Left ventricle myocardium superior (tissue), 1 donor: ENCODE results near the gene PRKN. TPM values are rescaled to one million over a fixed set of nuclear protein-coding genes. Genes with fewer than 3 reads are reported as not detected.

Experiments used
- ATAC-seq: fragments of 200-7000 bp; cut with Tn5 transposase; one replicate; pipeline ENCODE4 v1.9.1; 2020; ENCODE audit warnings: mild to moderate bottlenecking, moderate library complexity
- DNase-seq: peaks from one replicate; pipeline ENCODE4 v3.0.0-alpha.2; 2020
- intact Hi-C: fragments of 100-400 bp; cut with micrococcal nuclease; formaldehyde crosslinking; loops from one replicate; pipeline ENCODE4 v1.11.0; 2022
- total RNA-seq: library from RNA; stranded (reverse); fragmentation: NEBNext Ultra II Directional; extraction: Animal tissue kit (Norgen Biotek cat#: 25700); gene quantifications from one replicate; pipeline ENCODE4 v1.2.1, GENCODE V29; 2021
- donor health status: DM: no; HTN: yes; CAD: no; lungs with severe emphysema.

PRKN gene
- total RNA-seq, 1 donor from 2014 or later, result 23.1 TPM

DNA sequence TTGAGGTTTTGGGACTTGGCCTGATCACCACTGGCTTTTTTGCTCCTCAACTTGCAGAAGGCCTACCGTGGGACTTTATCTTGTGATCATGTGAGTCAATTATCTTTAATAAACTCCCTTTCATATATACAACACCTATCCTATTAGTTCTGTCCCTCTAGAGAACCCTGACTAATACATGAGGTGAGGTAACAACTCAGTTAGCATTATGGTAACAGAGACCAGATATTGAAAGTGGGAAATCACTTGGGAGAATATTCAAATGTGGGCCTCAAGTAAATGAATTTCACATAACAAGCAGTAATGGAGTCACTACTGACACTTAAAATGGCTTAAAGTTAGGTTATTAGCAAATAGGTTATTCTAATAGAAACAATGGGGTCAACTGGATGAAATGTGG lies 1015.6 kb downstream of the PRKN start:
- intact Hi-C loops, result no loop called here
- no peak for DNase-seq
- no peak for ATAC-seq

DNA sequence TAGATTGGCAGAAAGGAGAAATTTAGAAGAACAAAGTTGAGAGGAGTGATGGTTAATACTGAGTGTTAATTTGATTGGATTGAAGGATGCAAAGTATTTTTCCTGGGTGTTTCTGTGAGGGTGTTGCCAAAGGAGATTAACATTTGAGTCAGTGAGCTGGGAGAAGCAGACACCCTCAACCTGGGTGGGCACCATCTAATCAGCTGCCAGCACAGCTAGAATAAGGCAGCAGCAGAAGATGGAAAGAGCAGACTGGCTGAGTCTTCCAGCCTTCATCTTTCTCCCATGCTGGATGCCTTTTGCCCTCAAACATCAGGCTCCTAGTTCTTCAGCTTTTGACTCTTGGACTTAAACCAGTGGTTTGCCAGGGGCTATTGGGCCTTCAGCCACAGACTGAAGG lies 1016.1 kb downstream of the PRKN start:
- DNase-seq (no peak), ATAC-seq (no peak)
- intact Hi-C loops, result no loop called here

DNA sequence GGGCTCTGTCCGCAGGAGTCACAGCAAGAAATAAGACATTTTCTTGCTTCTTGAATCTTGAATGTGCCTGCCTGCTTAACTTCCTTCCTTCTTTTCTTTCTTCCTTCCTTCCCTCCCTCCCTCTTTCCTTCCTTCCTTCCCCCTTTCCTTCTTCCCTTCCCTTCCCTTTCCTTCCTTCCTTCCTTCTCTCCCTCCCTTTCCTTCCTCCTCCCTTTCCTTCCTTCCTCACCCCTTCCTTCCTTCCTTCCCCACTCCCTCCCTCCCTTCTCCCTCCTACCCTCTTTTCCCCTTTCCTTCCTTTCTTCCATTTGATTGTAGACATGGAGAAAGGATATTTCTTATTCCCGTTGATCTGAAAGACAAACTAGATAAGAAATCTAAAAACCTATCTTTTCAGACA lies 1016.9 kb downstream of the PRKN start:
- no peak for DNase-seq
- ATAC-seq, result no peak
- intact Hi-C loops, result no loop called here

DNA sequence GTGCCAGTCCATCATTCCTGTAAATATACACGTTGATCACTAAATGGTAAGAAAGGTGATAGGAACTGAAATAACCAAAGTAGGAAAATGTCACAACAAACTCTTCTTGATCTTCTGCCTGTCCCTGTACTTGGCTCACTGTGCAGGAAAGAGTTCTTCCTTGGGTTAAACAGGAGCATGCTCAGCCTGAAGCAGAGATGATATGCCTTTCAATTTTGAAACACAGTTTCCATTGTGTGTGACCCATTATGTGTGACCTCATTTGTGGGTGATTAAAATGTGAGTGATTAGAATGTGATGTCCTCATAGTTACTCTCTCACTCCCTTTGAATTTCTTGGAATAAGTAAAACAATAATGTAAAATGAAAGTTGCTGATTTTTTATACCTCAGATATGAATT lies 1026.5 kb downstream of the PRKN start:
- intact Hi-C loops, result no loop called here
- no peak for ATAC-seq

DNA sequence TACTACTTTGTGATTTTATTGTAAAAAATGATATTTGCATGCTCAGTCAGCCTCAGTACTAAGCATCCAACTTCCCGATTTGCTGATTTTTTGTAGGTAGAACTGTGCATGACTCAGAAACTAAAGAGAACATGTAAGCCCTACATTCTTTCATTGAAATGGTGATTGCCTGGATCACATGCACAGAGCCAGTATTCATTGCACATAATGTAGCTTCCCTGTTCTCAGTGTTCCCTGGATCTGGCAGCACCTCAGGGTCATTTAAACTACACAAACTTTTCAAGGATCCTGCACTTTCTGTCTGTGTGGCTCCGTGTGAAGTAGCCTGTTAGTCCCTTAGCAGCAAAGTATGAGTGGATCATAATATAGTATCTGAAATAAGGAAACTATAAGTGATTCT lies 1030.8 kb downstream of the PRKN start:
- intact Hi-C loops, result loop anchor here (10.0 kb wide), 1 partner anchor 272 kb away; no protein-coding TSS in a partner anchor
- no peak for ATAC-seq
- no peak for DNase-seq

More for the DNA sequence above, 1026.5 kb downstream of the PRKN start:
- DNase-seq, result no peak

DNA sequence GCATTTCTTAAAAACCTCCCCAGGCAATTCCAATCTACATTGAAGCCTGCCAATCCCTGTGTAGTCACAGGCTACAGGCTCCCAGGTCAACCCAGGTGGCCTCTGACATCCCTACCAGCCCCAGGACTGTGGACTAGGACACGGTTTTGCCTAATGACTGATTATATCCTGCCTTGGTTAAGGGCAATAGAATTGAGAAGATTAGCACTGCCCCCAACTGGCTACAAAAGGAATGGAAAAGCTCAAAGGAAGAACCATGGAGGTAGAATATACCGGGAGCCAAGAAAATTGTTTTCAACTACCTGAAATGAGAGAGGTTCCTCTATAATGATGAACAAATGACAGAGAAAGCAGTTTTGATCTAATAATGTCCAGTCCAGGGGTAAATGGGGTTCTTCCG lies 1032.6 kb downstream of the PRKN start:
- intact Hi-C loops, result loop anchor here (10.0 kb wide), 1 partner anchor 270 kb away; no protein-coding TSS in a partner anchor
- DNase-seq (no peak), ATAC-seq (no peak)

DNA sequence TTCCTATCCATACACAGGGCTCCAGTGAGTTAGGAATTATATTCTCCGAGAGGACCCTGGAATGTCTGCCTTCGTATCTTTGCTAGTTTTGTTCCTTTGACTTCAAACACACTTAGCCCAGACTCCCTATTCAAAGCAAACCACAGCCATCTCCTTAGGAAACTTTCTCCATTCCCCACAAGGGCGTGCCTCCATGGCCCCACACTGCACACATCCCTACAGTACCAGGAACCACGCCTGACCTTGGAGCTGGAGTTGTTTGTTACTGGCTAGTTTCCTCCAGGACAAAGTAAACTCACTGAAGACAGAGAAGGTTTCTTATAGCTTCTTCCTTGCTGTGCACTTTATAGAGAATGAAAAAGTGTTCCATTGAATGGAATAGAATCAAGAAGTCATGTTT lies 1040.9 kb downstream of the PRKN start:
- ATAC-seq, result no peak
- intact Hi-C loops, result no loop called here

DNA sequence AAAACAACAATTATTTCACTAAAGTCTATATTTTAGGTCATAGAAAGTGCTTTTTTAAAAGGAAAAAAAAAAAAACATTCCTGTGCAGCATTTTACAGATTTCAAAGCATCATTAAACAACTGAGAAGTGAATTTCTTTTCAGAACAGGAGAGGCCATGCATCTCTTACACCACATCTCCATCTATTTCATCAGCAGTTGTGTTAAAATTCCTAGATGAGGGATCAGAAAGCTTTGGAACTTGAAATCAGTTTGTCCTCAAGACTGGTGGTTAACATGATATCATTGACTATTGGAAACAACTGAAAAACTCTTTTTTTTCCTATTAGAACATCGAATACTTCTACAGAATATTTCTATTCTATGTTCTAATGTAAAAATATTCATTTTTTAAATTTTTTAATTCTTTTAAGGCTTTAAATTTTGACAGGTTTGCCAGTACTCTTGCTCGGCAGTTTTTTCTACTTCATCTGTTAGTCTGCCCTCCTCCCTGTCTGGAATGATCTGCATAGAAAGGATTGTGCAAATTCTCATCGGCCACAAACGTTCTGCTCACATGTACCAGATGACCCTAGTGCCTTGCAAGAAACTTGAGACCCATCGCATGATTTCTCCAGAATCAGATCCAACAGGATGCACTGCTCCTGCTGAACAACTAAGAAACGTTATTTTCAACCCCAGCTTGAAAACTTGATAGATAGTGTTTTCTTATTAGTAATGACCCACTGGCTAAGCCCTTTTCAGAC lies 1042.7 kb downstream of the PRKN start:
- intact Hi-C loops, result loop anchor here (5.0 kb wide), 1 partner anchor 298 kb away; no protein-coding TSS in a partner anchor
- DNase-seq (no peak), ATAC-seq (no peak)

More for the DNA sequence above, 1040.9 kb downstream of the PRKN start:
- DNase-seq, result no peak

DNA sequence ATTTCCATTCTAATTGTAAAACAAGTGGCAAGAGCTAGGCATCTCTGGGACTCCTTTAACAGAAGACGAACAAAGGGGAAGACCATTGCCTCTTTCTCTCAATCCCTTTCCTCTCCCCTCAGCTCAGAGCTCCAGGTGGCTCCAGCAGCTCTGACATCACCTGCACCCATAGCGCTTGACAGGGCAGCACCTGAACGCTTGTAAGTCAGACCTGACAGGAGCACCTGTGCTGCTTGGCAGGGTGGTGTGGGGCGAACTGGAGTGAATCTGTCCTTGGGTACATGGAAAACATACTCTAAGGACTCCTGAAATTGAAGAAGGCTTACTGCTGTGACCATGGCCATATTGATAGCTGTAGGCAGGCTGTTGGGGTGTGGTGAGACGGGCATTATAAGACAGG lies 1044.2 kb downstream of the PRKN start:
- DNase-seq (no peak), ATAC-seq (no peak)
- intact Hi-C loops, result loop anchor here (5.0 kb wide), 1 partner anchor 296 kb away; no protein-coding TSS in a partner anchor

DNA sequence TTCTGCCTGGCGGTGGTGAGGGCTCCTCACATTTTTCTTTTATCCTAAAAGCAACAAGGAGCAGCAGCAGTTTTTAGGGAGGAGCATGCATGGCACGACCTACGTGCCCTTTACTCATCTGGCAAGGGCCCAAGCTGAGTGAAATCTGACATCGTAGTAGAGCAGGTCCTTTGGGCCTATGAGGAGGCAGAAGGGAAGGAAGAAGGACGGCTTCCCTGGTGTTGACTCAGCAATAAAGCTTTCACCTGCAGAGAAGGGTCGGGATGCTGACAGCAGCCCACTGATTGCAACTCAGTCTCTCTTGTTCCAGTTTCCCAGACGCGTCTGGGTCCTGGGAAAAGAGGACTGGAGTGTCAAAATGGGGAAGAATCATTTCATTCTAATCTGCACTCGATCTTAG lies 1044.6 kb downstream of the PRKN start:
- DNase-seq (no peak), ATAC-seq (no peak)
- intact Hi-C loops, result loop anchor here (5.0 kb wide), 1 partner anchor 296 kb away; no protein-coding TSS in a partner anchor

DNA sequence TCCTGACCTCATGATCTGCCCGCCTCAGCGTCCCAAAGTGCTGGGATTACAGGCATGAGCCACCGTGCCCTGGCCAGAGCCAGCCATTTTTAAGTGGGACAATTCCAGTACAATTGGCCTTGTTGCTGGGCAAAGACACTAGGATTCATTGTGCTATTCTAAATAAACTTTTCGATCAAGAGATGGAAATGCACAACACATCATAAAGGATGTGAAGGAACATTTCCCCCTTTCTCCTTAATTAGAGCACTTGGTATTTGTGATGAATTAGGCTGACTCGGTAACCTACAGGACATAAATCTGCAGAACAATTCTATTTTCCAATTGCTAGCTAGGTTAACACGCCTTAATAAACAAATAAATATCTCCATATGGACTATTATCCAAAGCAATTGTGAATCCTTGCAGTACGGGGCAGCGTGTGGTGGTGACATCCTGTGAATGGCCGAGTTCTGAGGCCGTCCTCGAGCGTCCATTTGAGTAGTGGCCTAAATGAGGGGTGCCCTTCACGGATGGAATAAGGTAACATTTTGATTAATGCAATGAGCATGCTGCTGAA lies 1047.5 kb downstream of the PRKN start:
- intact Hi-C loops, result loop anchor here (5.0 kb wide), 1 partner anchor 293 kb away; no protein-coding TSS in a partner anchor
- no peak for DNase-seq
- ATAC-seq, result no peak

DNA sequence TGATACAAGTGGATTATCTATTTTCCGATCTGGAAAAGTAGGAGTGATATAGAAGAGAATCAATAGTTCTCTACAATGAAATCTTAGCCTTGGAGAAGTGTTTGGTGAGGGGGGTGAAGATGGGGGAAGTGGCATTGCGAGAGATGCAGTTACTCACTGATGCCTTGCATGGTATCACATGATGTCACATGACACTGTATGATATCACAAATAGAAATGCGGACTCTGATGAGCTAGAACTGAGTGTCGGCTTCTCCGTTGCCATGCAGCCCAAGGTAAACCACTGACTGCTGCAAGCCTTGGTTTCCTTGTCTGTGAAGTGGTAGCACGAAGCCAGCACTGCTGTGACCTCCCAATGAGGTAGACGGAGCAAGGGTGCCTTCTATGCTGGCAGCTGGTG lies 1050.4 kb downstream of the PRKN start:
- intact Hi-C loops, result no loop called here
- DNase-seq (no peak), ATAC-seq (no peak)

DNA sequence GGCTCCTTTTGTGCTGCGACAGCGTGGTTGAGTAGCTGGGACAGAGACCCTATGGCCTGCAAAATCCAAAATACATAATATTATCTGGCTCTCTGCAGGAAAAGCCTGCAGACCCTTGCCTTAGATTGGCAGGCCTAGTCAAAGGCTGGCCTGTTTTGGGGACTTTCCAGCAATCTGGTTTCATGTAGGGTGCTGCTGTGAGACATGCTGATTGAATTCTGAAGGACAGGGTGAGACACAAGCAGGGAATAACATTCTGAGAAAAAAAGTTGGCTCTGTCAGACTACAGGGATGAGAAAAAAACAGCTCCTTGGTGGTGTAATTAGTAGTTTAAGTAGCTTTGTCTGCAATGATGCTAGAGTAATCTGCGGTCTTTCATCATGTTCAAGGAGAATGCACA lies 1051.0 kb downstream of the PRKN start:
- no peak for DNase-seq
- intact Hi-C loops, result no loop called here
- no peak for ATAC-seq

DNA sequence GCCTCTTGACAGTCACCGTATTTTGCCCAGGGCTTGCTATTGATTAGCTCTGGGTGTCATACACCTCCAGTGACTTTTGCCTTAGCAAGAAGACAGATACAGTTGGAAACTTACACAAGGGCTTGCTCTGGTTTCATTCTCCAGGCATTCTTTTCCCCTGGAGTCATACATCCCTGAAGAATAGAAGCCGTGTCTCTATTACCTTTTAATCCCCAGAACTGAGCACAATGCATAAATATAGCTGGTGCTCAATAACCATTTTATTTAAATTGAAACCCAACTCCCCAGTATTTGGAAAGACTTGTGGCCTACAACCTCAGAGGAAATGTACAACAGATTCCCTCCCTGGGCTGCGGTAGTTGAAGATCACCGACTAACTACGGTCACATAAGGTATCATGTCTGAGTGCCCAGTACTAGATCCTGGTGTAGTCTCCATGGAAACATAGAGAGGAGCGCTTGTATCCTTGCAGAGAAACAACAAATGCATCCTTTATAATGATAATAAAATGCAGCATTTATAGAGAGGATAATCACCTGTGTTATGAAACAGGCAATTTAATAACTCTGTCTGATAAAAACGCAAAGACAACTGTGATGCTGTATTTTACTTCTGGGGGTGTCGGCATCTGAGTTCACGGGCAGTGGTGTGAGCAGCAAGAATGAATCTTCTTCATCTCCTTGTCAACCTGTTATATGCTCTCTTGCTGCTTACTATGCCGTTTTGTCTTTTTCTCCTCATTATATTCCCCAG lies 1052.5 kb downstream of the PRKN start:
- DNase-seq (no peak), ATAC-seq (no peak)
- intact Hi-C loops, result no loop called here

DNA sequence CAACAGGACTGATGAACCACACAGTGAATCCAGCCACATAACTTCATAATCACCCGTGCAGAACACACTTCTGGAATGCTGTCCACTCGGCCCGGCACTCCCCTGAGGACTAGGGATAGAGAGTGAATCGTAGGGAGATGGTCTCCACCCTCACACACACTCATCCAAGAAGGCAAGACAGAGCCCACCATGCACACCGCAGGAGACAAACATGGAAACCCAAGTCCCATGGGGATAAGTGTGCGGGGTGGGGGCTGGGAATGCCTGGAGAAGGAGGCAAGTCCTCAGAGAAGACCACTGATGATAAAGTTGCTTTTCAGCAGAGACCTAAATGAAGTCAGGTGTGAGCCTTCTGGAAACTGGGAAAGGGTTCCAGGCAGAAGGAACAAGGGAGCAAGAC lies 1054.5 kb downstream of the PRKN start:
- ATAC-seq (no peak), DNase-seq (no peak)
- intact Hi-C loops, result no loop called here

DNA sequence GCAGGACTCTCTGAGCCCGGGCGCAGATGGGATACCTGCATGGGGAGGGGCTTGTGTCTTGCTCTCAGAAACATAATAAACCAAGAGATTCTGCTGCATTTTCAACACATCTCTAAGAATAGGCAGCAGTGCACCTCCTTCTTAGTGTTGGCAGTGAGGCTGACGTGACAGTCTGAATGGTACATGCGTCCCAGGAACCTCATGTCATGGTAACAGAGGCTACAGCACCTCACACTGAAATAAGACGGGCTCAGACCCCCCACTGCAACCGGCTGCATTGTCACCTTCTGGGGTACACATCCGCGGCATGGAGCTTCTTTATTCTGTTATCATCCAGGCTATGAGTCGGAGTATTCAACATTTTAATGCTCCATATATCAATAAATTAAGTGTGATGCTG lies 1056.4 kb downstream of the PRKN start:
- DNase-seq, result no peak
- intact Hi-C loops, result no loop called here
- ATAC-seq, result no peak

DNA sequence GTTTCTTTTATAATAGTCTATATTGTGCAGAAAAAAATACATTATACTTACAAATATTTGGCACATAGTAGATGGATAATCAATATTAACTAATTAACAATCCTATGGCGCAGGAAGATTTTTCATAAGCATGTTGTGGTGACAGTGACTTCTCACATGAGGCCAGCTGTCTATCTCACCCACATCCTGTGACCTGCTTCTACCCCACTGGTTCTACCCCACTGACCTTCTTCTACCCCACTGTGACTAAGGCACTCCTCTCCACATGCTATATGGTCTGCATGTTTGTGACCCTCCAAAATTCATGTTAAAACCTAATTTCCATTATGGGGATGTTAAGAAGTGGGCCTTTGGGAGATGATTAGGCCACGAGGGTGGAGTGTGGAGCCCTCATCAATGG lies 1058.9 kb downstream of the PRKN start:
- intact Hi-C loops, result no loop called here
- no peak for ATAC-seq
- DNase-seq, result no peak

DNA sequence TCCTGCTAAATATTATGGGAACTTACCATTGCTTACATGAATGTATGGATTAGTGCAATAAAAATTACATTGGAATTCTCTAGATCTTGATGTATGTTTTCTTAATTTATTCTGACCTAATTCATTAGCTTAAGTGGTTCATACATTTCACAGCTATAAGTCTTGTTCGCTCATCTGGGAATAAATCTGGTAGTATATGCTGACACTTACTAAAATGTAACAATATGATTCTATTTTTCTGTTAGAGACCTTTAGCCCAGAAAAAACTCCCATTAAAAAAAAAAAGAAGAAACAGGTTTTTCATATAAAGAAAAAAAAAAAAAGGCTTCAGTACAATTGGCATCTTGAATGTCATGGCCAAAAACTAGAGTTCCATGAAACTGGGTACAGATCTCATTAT lies 1059.6 kb downstream of the PRKN start:
- DNase-seq (no peak), ATAC-seq (no peak)
- intact Hi-C loops, result no loop called here

DNA sequence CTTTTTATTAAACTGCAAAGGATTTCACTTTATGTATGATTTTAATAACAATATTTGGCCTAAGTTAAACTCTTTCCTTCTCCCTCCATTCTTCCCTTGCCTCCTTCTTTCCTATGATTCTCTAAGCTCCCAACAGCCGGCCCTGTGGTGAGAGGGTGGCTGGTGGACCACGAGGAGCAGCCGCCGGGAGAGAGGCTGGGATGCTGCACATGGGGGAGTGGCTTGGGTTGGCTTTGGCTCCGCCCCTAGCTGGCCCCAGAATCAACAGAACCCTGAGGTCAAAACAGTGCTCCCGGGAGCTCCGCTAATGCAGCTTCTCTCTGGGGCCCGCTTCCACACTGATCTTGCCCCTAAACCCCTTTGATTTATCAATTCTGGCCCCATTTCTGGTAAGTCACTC lies 1063.9 kb downstream of the PRKN start:
- no peak for DNase-seq
- intact Hi-C loops, result no loop called here
- ATAC-seq, result no peak
